Measurements from ENCODE around the gene OR56B1. TPM values are rescaled to one million over a fixed set of nuclear protein-coding genes. Genes with fewer than 3 reads are reported as not detected.

Gene OR56B1
- total RNA-seq, 4 donors from 2014 or later, result not detected

DNA sequence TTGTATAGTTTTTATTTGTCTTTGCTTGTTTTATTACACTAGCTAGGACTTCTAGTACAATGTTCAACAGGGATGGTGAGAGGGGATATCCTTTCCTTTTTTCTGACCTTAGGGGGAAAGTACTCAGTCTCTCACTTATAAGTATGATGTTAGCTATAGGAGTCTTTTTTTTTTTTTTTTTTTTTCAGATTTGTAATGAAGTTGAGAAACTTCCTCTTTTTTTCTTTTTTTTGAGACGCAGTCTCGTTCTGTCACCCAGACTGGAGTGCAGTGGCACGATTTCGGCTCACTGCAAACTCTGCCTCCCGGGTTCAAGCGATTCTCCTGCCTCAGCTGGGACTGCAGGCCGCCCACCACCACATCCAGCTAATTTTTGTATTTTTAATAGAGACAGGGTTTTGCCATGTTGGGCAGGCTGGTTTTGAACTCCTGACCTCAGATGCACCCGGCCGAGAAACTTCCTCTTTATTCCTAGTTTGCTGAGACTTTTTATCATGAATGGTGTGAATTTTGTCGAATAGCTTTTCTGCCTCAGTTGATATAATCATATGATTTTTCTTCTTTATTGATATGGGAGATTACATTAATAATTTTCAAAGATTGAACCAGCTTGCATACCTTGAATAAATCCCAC, 35.7 kb upstream of the OR56B1 start:
- intact Hi-C loops (cut with DNase I), result no loop called here
- TF ChIP-seq CTCF (IDR thresholded peaks at IDR 0.05), result no peak
- TF ChIP-seq POLR2A (IDR thresholded peaks at IDR 0.05), result no peak
- peaks cover 0 to 73% (median 0%) of the 10 kb centered on the region in 3 donors for H3K36me3 ChIP-seq
- H3K4me1 ChIP-seq, result no peaks in the 10 kb centered on the region
- H3K9me3 ChIP-seq, result no peaks in the 10 kb centered on the region
- no peak overlapping the region for H3K27ac ChIP-seq
- no peaks in the 10 kb centered on the region for H3K27me3 ChIP-seq
- 78 to 79% methylated on average over 8 of the region's 10 CpGs for WGBS, 2 donors
- no peak for DNase-seq
- H3K4me3 ChIP-seq, result no peak overlapping the region

GRCh38 chr11:5701055-5701577, 35.1 kb upstream of the OR56B1 start:
- H3K4me3 ChIP-seq, result no peak overlapping the region
- WGBS, 2 donors, result 64% methylated on average over 3 of the region's 3 CpGs
- intact Hi-C loops (cut with DNase I), result no loop called here
- H3K27ac ChIP-seq, result no peak overlapping the region
- H3K4me1 ChIP-seq, result no peaks in the 10 kb centered on the region
- no peak for TF ChIP-seq POLR2A (IDR thresholded peaks at IDR 0.05)
- no peak for TF ChIP-seq CTCF (IDR thresholded peaks at IDR 0.05)
- H3K9me3 ChIP-seq, result no peaks in the 10 kb centered on the region
- no peak for DNase-seq
- H3K27me3 ChIP-seq, result no peaks in the 10 kb centered on the region
- H3K36me3 ChIP-seq, result peaks cover 0 to 78% (median 0%) of the 10 kb centered on the region in 3 donors

DNA sequence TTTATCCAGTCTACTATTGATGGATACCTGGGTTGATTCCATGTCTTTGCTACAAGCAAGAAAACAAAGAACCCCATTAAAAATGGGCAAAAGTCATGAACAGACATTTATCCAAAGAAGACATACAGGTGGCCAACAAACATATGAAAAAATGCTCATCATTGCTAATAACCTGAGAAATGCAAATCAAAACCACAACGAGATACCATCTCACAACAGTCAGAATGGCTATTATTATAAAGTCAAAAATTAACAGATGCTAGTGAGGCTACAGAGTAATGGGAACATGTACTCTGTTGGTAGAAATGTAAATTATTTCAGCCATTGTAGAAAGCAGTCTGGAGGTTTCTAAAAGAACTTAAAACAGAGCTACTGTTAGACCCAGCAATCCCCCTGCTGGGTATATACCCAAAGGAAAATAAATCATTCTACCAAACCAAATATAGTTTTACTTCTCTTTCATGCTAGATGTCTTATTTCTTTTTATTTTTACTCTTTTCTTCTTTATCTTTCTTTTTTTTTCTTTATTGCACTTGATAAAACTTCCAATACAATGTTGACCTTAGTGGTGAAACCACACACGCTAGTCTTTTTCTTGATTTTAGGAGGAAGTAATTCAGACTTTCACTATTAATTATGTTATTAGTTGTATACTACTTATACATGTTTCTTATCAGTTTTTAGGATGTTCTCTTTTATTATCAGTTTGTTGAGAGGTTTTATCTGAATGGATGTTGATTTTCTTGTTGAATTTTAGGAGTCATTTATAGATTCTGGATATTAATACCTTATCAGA, 32.3 kb upstream of the OR56B1 start:
- Histone ChIP-seq H3K27me3 (no peaks in the 10 kb centered on the region), H3K4me1 (no peaks in the 10 kb centered on the region), H3K4me3 (no peak overlapping the region), H3K27ac (no peak overlapping the region), H3K9me3 (no peaks in the 10 kb centered on the region), H3K36me3 (peaks cover 0 to 78% (median 11%) of the 10 kb centered on the region in 3 donors)
- DNase-seq, result no peak
- intact Hi-C loops (cut with DNase I), result no loop called here
- no peak for TF ChIP-seq POLR2A (IDR thresholded peaks at IDR 0.05)
- TF ChIP-seq CTCF (IDR thresholded peaks at IDR 0.05), result no peak
- 68 to 74% methylated on average over 2 of the region's 2 CpGs for WGBS, 2 donors

DNA sequence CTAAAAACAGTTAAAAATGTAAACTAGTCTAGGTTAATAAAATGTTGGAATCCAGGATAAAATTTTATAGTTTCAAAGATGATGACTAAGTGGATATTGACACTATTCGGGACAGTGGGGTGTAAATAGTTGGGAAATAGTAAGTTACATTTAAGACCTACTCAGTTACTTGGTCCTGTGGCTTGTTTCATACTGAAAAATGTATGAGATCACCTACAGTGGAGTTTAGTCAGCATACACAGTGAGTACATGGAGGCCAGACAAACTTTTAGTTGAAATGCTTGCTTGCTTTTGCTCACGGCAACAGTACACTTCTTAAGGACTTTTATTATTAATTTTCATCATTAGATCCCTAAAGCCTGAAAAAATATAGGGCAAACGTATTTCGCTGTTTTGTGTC, 30.6 kb upstream of the OR56B1 start:
- WGBS, 2 donors, result 87 to 88% methylated on average over 4 of the region's 4 CpGs
- H3K9me3 ChIP-seq, result no peaks in the 10 kb centered on the region
- H3K4me3 ChIP-seq, result no peak overlapping the region
- H3K36me3 ChIP-seq, result peaks cover 0 to 79% (median 11%) of the 10 kb centered on the region in 3 donors
- DNase-seq, result no peak
- no peaks in the 10 kb centered on the region for H3K27me3 ChIP-seq
- no peaks in the 10 kb centered on the region for H3K4me1 ChIP-seq
- TF ChIP-seq POLR2A (IDR thresholded peaks at IDR 0.05) (no peak), CTCF (IDR thresholded peaks at IDR 0.05) (no peak)
- H3K27ac ChIP-seq, result no peak overlapping the region
- intact Hi-C loops (cut with DNase I), result no loop called here

DNA sequence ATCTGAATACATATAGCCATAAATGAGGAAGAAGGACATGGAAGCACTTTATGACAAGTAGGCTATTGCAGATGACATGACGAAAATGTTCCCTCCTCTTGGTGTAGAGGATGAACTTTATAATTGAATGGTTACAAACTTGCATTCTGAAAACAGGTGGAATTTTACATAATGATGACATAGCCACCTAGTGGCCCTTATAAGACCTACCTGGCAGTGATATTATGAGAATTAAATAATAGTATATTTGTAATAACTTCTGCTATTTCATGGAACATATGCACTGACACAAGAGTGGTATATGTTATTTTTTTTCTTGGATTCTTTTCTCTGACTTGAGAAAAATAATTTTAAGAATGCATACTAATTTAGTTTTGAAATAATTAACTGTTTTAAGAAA, 23.7 kb upstream of the OR56B1 start:
- Histone ChIP-seq H3K4me3 (no peak overlapping the region), H3K9me3 (no peaks in the 10 kb centered on the region), H3K4me1 (no peaks in the 10 kb centered on the region), H3K27ac (no peak overlapping the region), H3K27me3 (no peaks in the 10 kb centered on the region), H3K36me3 (peaks cover 0 to 29% (median 11%) of the 10 kb centered on the region in 3 donors)
- TF ChIP-seq POLR2A (IDR thresholded peaks at IDR 0.05) (no peak), CTCF (IDR thresholded peaks at IDR 0.05) (peak in 5 of 6 experiments; percentile 26 to 63 (median 44))
- no peak for DNase-seq
- WGBS, 2 donors, result 47 to 52% methylated on average over 1 of the region's 1 CpG
- intact Hi-C loops (cut with DNase I), result no loop called here
